ENCODE results near the gene GNAS-AS1.

GNAS-AS1 gene

DNA sequence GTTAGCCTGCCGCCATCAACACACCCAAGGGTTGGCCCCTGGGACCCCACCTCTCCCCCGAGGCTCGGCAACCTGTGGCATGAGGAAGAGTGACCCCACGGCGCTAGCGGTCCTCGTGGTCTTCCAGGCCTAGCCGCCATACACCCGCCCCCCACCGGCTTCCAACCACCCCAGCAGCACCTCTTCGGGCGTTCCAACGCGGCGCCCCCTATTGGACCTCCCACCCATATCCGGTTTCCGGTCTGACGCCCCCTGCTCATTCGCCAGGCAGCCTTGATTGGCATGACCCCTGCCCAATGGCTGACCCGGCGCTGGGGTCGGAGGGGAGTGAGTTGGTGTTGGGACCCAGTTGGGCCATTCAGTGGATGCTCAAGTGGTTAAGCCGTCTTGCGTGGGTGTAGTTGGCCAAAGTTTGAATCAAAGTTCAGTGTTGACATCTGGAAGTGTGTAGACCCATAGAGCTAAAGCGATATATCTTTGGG lies at the start of gene GNAS-AS1:
GNAS-AS1 (minus strand) TSS at position 210 of the 482 bp plus-strand sequence.
- TF ChIP-seq HDGF (IDR thresholded peaks at IDR 0.05; ENCODE audit: borderline replicate concordance) (no peak), BHLHE40 (IDR thresholded peaks at IDR 0.05; ENCODE audit: borderline replicate concordance) (no peak)
- TF ChIP-seq, protein P1, sequence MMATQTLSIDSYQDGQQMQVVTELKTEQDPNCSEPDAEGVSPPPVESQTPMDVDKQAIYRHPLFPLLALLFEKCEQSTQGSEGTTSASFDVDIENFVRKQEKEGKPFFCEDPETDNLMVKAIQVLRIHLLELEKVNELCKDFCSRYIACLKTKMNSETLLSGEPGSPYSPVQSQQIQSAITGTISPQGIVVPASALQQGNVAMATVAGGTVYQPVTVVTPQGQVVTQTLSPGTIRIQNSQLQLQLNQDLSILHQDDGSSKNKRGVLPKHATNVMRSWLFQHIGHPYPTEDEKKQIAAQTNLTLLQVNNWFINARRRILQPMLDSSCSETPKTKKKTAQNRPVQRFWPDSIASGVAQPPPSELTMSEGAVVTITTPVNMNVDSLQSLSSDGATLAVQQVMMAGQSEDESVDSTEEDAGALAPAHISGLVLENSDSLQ (IDR thresholded peaks at IDR 0.05), result peak; percentile 97
- POLR2A ChIA-PET, result no interaction called here
- CTCF ChIA-PET, result no interaction called here
- peak; percentile 81 for DNase-seq (ENCODE audit: extremely low spot score)

GRCh38 chr20:58900397-58900796 lies 49.7 kb upstream of the GNAS-AS1 start:
- CTCF ChIA-PET, result no interaction called here
- TF ChIP-seq, protein P1 (IDR thresholded peaks at IDR 0.05), result no peak
- TF ChIP-seq BHLHE40 (IDR thresholded peaks at IDR 0.05; ENCODE audit: borderline replicate concordance), result no peak
- TF ChIP-seq LEF1 (IDR thresholded peaks at IDR 0.05; ENCODE audit: borderline replicate concordance), result no peak
- TF ChIP-seq L3MBTL2 (conservative IDR thresholded peaks at IDR 0.05), result no peak
- TF ChIP-seq TARDBP (IDR thresholded peaks at IDR 0.05), result no peak
- no peak for TF ChIP-seq ZNF384 (IDR thresholded peaks at IDR 0.05)
- no peak for TF ChIP-seq ELF4 (IDR thresholded peaks at IDR 0.05)
- no peak for TF ChIP-seq FOXA1 (IDR thresholded peaks at IDR 0.05)
- TF ChIP-seq ARNT (IDR thresholded peaks at IDR 0.05), result no peak
- TF ChIP-seq SUZ12 (IDR thresholded peaks at IDR 0.05), result no peak
- no peak for TF ChIP-seq HDGF (IDR thresholded peaks at IDR 0.05; ENCODE audit: borderline replicate concordance)
- no peak for TF ChIP-seq NFRKB (IDR thresholded peaks at IDR 0.05)
- TF ChIP-seq FOXK2 (IDR thresholded peaks at IDR 0.05), result no peak
- TF ChIP-seq CTBP1 (IDR thresholded peaks at IDR 0.05; ENCODE audit: borderline replicate concordance), result no peak
- TF ChIP-seq SP1 (IDR thresholded peaks at IDR 0.05), result no peak
- no peak for TF ChIP-seq FOXM1 (IDR thresholded peaks at IDR 0.05; ENCODE audit: borderline replicate concordance)
- DNase-seq (ENCODE audit: extremely low spot score), result no peak
- POLR2A ChIA-PET, result interaction anchor here (0.7 to 1.0 kb wide), 2 partner anchors 10 to 12 kb away, joined by 3 read pairs; no protein-coding TSS in a partner anchor

DNA sequence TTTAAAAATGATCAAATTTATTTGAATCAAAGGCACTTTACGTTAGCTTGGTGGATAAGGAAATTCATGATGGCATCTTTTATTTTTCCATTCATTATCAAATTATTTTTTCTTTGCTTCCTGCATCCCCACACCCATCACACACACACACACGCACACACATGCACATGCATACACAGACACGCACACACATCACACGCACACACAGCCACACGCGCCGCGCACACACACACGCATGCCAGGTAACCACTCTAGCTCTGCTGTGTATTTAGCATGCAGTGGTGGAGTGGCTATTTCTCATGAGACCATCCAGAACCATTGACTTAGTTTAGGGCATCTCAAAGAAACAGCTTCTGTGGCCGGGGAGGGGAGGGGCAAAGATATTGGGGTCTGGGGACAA lies 48.8 kb upstream of the GNAS-AS1 start:
- ChIA-PET CTCF (no interaction called here), POLR2A (no interaction called here)
- DNase-seq (ENCODE audit: extremely low spot score), result no peak
- no peak for TF ChIP-seq ARNT (IDR thresholded peaks at IDR 0.05)
- TF ChIP-seq L3MBTL2 (conservative IDR thresholded peaks at IDR 0.05), result no peak

GRCh38 chr20:58898629-58899408 lies 48.1 kb upstream of the GNAS-AS1 start:
- TF ChIP-seq ARNT (IDR thresholded peaks at IDR 0.05) (no peak), FOXA1 (IDR thresholded peaks at IDR 0.05) (no peak), ELF4 (IDR thresholded peaks at IDR 0.05) (no peak), BHLHE40 (IDR thresholded peaks at IDR 0.05; ENCODE audit: borderline replicate concordance) (no peak), LEF1 (IDR thresholded peaks at IDR 0.05; ENCODE audit: borderline replicate concordance) (no peak), HDGF (IDR thresholded peaks at IDR 0.05; ENCODE audit: borderline replicate concordance) (no peak)
- ChIA-PET CTCF (interaction anchor here (0.5 kb wide), 1 partner anchor 68 kb away, joined by 4 read pairs; no protein-coding TSS in a partner anchor), POLR2A (no interaction called here)
- no peak for DNase-seq (ENCODE audit: extremely low spot score)

GRCh38 chr20:58897488-58897887 lies 46.8 kb upstream of the GNAS-AS1 start:
- no peak for TF ChIP-seq FOXM1 (IDR thresholded peaks at IDR 0.05; ENCODE audit: borderline replicate concordance)
- no peak for TF ChIP-seq HDGF (IDR thresholded peaks at IDR 0.05; ENCODE audit: borderline replicate concordance)
- no peak for TF ChIP-seq ELF4 (IDR thresholded peaks at IDR 0.05)
- no peak for TF ChIP-seq BHLHE40 (IDR thresholded peaks at IDR 0.05; ENCODE audit: borderline replicate concordance)
- no peak for TF ChIP-seq SUZ12 (IDR thresholded peaks at IDR 0.05)
- no peak for TF ChIP-seq FOXK2 (IDR thresholded peaks at IDR 0.05)
- no peak for TF ChIP-seq ZNF384 (IDR thresholded peaks at IDR 0.05)
- no peak for DNase-seq (ENCODE audit: extremely low spot score)
- ChIA-PET CTCF (no interaction called here), POLR2A (no interaction called here)

- ChIA-PET CTCF (interaction anchor here (0.5 kb wide), 1 partner anchor 82 kb away, joined by 4 read pairs; no protein-coding TSS in a partner anchor), POLR2A (no interaction called here)
- no peak for DNase-seq (ENCODE audit: extremely low spot score)
- TF ChIP-seq BHLHE40 (IDR thresholded peaks at IDR 0.05; ENCODE audit: borderline replicate concordance) (no peak), L3MBTL2 (conservative IDR thresholded peaks at IDR 0.05) (no peak), ARNT (IDR thresholded peaks at IDR 0.05) (no peak)
Measured at GRCh38 chr20:58896820-58897219, 46.1 kb upstream of the GNAS-AS1 start.

- TF ChIP-seq NFRKB (IDR thresholded peaks at IDR 0.05) (no peak), SP1 (IDR thresholded peaks at IDR 0.05) (no peak), ARNT (IDR thresholded peaks at IDR 0.05) (no peak), CTBP1 (IDR thresholded peaks at IDR 0.05; ENCODE audit: borderline replicate concordance) (no peak), ELF4 (IDR thresholded peaks at IDR 0.05) (no peak), TARDBP (IDR thresholded peaks at IDR 0.05) (no peak), FOXA1 (IDR thresholded peaks at IDR 0.05) (no peak), FOXM1 (IDR thresholded peaks at IDR 0.05; ENCODE audit: borderline replicate concordance) (no peak)
- DNase-seq (ENCODE audit: extremely low spot score), result no peak
- ChIA-PET POLR2A (no interaction called here), CTCF (no interaction called here)
Measured at GRCh38 chr20:58895448-58896180, 44.9 kb upstream of the GNAS-AS1 start.
